ENCODE measurements around the gene FOXJ3. TPM values are rescaled to one million over a fixed set of nuclear protein-coding genes. Genes with fewer than 3 reads are reported as not detected.

The FOXJ3 gene
- total RNA-seq, 1 donor from 2014 or later = 45.0 TPM

GRCh38 chr1:42153624-42154023 is 181.4 kb downstream of the FOXJ3 start:
- Mint-ChIP-seq H3K27me3 (ENCODE audit: unreplicated experiment) (no peaks in the 10 kb centered on the region), H3K27ac (ENCODE audit: unreplicated experiment) (no peak overlapping the region), H3K4me1 (ENCODE audit: low read depth, unreplicated experiment) (no peaks in the 10 kb centered on the region), H3K36me3 (ENCODE audit: unreplicated experiment) (no peaks in the 10 kb centered on the region), H3K9me3 (ENCODE audit: unreplicated experiment) (peaks cover 3% of the 10 kb centered on the region), H3K4me3 (ENCODE audit: unreplicated experiment) (no peak overlapping the region)
- no peak for DNase-seq
- TF ChIP-seq CTCF (IDR thresholded peaks at IDR 0.05; ENCODE audit: partially characterized antibody, unreplicated experiment) = no peak

GRCh38 chr1:42152907-42153600 is 182.0 kb downstream of the FOXJ3 start, which contains the start of gene GUCA2B:
Gene GUCA2B (plus strand): TSS chr1:42153410. CDS start chr1:42153451, 41 bp downstream.
- no peaks in the 10 kb centered on the region for H3K27me3 Mint-ChIP-seq (ENCODE audit: unreplicated experiment)
- TF ChIP-seq CTCF (IDR thresholded peaks at IDR 0.05; ENCODE audit: partially characterized antibody, unreplicated experiment) = no peak
- peaks cover 3% of the 10 kb centered on the region for H3K9me3 Mint-ChIP-seq (ENCODE audit: unreplicated experiment)
- no peak within 1 kb of the TSS for H3K4me3 Mint-ChIP-seq (ENCODE audit: unreplicated experiment)
- no peaks in the 10 kb centered on the region for H3K4me1 Mint-ChIP-seq (ENCODE audit: low read depth, unreplicated experiment)
- peak within 1 kb of the TSS; percentile 50 for H3K27ac Mint-ChIP-seq (ENCODE audit: unreplicated experiment)
- H3K36me3 Mint-ChIP-seq (ENCODE audit: unreplicated experiment) = no peaks in the 10 kb centered on the region
- no peak for DNase-seq

GRCh38 chr1:42152119-42152518 is 182.9 kb downstream of the FOXJ3 start:
- no peak for TF ChIP-seq CTCF (IDR thresholded peaks at IDR 0.05; ENCODE audit: partially characterized antibody, unreplicated experiment)
- Mint-ChIP-seq H3K4me1 (ENCODE audit: low read depth, unreplicated experiment) (no peaks in the 10 kb centered on the region), H3K27me3 (ENCODE audit: unreplicated experiment) (no peaks in the 10 kb centered on the region), H3K4me3 (ENCODE audit: unreplicated experiment) (no peak overlapping the region), H3K27ac (ENCODE audit: unreplicated experiment) (no peak overlapping the region), H3K9me3 (ENCODE audit: unreplicated experiment) (no peaks in the 10 kb centered on the region), H3K36me3 (ENCODE audit: unreplicated experiment) (no peaks in the 10 kb centered on the region)
- DNase-seq = no peak

- Mint-ChIP-seq H3K9me3 (ENCODE audit: unreplicated experiment) (no peaks in the 10 kb centered on the region), H3K27ac (ENCODE audit: unreplicated experiment) (no peak overlapping the region)
- TF ChIP-seq CTCF (IDR thresholded peaks at IDR 0.05; ENCODE audit: partially characterized antibody, unreplicated experiment) = no peak
Measured at GRCh38 chr1:42150651-42151050, 184.4 kb downstream of the FOXJ3 start.

GRCh38 chr1:42148166-42148565 is 186.9 kb downstream of the FOXJ3 start:
- Mint-ChIP-seq H3K36me3 (ENCODE audit: unreplicated experiment) (no peaks in the 10 kb centered on the region), H3K4me3 (ENCODE audit: unreplicated experiment) (no peak overlapping the region), H3K27me3 (ENCODE audit: unreplicated experiment) (no peaks in the 10 kb centered on the region), H3K4me1 (ENCODE audit: low read depth, unreplicated experiment) (peaks cover 11% of the 10 kb centered on the region), H3K27ac (ENCODE audit: unreplicated experiment) (no peak overlapping the region), H3K9me3 (ENCODE audit: unreplicated experiment) (no peaks in the 10 kb centered on the region)
- DNase-seq = no peak
- TF ChIP-seq CTCF (IDR thresholded peaks at IDR 0.05; ENCODE audit: partially characterized antibody, unreplicated experiment) = no peak

More at GRCh38 chr1:42150651-42151050, 184.4 kb downstream of the FOXJ3 start:
- Mint-ChIP-seq H3K4me1 (ENCODE audit: low read depth, unreplicated experiment) (no peaks in the 10 kb centered on the region), H3K36me3 (ENCODE audit: unreplicated experiment) (no peaks in the 10 kb centered on the region), H3K4me3 (ENCODE audit: unreplicated experiment) (no peak overlapping the region), H3K27me3 (ENCODE audit: unreplicated experiment) (no peaks in the 10 kb centered on the region)
- DNase-seq = no peak
